GM18909 (cell line): Measurements from ENCODE around the gene UTP15.

Experiments
- ATAC-seq: cut with Tn5 transposase; IDR thresholded peaks from one replicate; pipeline ENCODE4 v1.9.1; 2021; ENCODE audit warnings: mild to moderate bottlenecking; ENCODE audit not compliant: unreplicated experiment, poor library complexity

UTP15 gene, protein sequence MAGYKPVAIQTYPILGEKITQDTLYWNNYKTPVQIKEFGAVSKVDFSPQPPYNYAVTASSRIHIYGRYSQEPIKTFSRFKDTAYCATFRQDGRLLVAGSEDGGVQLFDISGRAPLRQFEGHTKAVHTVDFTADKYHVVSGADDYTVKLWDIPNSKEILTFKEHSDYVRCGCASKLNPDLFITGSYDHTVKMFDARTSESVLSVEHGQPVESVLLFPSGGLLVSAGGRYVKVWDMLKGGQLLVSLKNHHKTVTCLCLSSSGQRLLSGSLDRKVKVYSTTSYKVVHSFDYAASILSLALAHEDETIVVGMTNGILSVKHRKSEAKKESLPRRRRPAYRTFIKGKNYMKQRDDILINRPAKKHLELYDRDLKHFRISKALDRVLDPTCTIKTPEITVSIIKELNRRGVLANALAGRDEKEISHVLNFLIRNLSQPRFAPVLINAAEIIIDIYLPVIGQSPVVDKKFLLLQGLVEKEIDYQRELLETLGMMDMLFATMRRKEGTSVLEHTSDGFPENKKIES

DNA sequence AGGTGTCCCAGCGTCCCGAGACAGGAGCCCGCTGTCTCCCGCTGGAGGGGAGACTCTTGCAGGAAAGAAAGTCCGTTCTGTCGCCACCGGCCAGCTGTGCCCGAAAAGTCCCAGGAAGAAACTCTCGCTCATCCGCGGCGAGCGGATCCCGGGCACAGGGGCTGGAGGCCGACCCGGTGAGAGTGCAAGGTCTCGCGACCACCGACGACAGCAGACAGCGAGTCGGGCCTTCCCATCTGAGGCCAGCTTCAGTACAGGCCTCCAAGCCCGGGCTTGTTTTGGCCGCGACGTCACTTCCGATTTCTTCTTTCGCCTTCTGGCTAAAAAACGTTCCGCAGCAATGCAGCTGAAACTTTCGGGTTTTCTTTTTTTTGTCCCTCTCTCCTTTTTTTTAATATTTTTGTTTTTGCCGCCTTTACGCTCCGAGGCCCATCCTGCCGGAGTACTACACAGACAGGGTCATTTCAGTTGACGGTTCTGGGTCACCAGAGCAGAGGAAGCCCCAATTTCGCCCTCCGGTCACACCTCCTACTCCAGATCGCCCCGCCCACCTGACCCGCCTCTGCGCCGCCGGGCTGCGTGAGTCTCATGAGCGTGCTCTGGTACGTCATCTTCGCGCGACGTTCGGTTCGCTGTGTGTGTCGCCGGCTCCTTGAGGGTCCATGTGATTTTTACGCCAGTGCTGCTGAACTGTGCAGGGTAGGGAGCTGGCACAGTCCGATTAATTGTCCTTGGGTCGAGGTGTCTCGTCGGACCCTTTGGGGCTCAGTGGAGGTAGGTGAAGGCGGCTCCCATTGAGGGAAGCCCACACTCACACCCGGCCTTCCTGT lies at the start of gene UTP15, which contains the start of gene ANKRA2:
UTP15 (plus strand) TSS at position 605 of the 830 bp plus-strand sequence. CDS start 1,602 bp downstream, outside the sequence.
ANKRA2 (minus strand) TSS at position 501 of the 830 bp plus-strand sequence. CDS start 2,758 bp downstream, outside the sequence.
- ATAC-seq = peak; percentile 94

DNA sequence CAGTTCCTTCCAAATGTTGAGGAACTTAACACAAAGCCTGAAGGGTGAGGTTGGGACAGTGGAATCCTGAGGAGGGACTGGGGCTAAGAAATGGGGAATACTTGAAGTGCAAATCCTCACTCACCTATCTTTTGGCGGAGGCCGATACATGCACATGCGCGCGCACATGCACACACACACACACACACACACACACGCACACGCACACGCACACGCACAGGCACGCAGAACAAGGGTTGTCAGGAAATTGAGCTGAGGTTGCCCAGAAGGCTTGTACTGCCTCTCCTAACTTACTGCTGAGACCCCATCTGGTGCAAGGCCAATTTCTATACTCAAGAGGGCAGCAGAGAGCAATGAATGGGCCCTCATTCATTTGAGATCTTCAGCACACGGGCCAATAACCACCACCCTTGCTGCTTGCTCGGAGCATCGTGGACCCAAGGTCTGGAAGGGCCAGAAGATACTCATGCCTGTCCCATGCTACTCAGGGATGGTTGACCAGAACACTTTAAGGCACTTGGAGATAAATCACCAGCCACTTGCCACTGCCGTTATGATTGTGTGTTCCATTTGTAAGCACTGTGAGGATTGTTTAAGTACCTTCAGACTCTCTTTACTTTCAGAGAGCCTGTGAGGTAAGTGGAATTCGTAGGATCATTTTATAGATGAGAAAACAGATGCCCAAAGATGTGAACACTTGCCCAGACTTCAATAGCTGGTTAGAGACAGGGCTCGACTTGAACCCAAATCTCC lies 45.8 kb upstream of the UTP15 start:
- peak; percentile 97 for ATAC-seq

GRCh38 chr5:73522989-73523388 lies 42.6 kb upstream of the UTP15 start:
- no peak for ATAC-seq

- ATAC-seq = no peak
Measured at GRCh38 chr5:73523861-73524260, 41.7 kb upstream of the UTP15 start.

GRCh38 chr5:73525606-73526203 lies 39.8 kb upstream of the UTP15 start:
- no peak for ATAC-seq

GRCh38 chr5:73528248-73528647 lies 37.3 kb upstream of the UTP15 start:
- ATAC-seq = no peak

DNA sequence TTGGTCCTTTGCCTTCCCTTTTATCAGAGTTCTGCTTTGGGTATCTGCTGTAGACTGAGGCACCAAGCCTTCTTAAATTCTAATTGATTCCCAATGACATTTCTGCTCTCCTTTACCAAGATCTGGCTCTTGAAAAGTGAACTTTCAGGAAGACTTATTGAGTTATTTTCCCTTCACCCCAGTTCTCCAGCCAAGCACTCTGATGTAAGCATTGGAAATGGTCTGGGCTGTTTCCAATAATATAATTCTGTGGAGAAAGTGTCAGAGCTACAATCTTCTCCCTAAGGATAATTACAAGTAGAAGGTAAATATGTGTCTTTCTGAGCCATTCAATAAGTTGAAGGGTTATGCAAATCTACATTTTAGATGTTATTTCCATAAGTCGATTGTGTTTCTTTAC lies 36.5 kb upstream of the UTP15 start:
- no peak for ATAC-seq

DNA sequence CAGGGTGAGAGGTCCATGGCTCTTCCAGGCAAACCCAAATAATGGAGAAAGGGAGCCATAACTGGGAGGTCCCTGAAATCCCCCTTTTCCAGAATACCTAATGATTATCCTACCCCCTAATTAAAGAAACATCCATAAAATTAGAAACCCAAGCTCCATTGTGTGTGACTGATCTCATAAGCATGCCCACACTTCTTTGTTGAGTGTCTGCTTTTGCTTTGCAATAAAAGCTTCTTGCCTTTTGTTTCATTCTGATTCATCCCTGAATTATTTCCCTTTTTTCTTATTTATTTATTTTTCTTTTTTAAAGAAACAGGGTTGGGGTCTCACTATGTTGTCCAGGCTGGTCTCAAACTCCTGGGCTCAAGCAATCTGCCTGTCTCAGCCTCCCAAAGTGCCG lies 34.2 kb upstream of the UTP15 start:
- ATAC-seq = no peak

DNA sequence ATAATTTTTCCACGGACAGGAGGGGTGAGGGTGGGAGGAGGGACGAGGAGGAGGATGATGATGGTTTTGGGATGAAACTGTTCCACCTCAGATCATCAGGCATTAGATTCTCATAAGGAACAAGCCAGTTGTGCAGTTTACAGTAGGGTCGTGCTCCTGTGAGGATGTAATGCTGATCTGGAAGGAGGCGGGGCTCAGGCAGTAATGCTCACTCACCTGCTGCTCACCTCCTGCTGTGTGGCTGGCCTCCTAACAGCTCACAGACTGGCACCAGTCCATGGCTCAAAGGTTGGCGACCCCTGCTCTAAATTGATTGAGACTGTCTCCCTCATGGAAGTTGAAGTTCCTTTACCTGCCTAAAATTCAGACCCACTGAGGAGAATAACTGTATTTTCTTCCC lies 33.3 kb upstream of the UTP15 start:
- no peak for ATAC-seq

GRCh38 chr5:73534011-73534644 lies 31.4 kb upstream of the UTP15 start:
- ATAC-seq = no peak

GRCh38 chr5:73534971-73535370 lies 30.6 kb upstream of the UTP15 start:
- no peak for ATAC-seq

DNA sequence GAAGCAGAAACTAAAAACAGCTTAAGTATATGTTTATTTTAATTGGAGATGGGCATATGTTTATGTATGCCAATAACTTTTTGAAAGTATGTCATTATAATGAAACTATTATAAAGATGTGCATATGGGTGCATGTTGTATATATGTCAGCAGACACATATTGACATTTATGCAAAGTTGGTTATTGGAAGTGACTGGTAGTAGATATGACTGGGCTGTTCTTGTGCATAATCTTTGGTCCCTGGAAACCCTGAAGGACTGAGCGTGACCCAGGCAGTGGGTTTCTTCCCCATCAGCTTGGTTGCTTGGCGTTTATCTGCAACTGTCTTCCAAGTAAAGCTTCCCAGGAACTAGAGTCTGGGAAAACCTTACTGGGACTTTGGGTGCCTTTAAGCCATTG lies 25.8 kb upstream of the UTP15 start:
- no peak for ATAC-seq

DNA sequence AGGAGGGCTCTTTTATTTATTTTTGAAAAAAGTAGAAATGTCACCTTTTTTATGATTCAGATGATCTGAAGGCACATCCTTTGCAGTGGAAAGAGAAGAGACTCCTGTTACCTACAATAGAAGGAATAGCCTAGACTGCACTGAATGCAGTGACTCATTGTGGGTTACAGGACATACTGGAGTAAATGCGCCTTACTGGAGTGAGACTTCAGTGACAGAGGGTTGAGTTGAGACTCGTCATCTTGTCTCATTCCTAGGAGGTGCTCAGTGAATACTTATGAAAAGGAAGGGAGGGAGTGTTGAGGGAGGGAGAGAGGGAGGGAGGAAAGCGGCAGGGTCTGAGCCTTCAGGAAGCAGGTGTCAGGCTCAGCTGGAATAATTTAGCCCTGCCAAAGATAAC lies 25.4 kb upstream of the UTP15 start:
- ATAC-seq = no peak

- no peak for ATAC-seq
Measured at GRCh38 chr5:73542020-73542419, 23.5 kb upstream of the UTP15 start.

- ATAC-seq = no peak
Measured at GRCh38 chr5:73544429-73545402, 20.8 kb upstream of the UTP15 start.

DNA sequence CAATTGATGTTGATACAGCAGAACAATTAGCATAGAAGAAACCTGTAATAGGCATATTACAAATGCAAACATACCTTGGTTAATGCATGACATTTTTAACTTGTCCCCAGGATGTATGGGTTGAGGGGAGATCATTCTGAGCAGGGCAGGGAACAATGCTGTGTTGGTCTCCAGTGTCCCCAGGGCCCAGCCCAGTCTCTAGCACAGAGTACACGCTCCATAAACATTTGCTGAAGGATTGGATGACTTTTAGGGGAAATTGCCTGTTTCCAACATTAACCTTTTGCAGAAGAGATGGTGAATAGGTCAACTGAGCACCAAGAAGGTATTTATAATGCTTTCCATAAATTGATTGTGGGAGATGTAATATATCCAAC lies 20.2 kb upstream of the UTP15 start:
- ATAC-seq = no peak

- ATAC-seq = no peak
Measured at GRCh38 chr5:73550016-73550415, 15.5 kb upstream of the UTP15 start.

DNA sequence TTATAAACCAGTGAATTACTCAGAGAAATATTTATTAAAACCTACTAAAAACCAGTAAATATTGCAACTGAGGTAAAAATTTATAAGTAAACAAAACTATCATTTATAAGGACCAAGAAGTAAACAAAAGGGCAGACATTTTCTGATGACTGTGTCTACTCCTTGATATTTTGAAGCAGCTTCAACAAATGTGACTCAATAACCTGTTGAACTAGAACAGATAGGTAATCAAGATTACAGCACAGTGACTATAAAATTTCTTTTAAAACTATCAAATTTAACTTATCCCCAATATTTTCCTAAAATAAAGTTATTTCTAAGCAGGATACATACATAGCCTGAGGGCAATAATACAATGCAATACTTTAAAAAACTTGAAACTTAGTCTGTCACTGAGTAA lies 12.9 kb upstream of the UTP15 start:
- no peak for ATAC-seq
